T-helper 22 cell (primary cell): ENCODE results near the gene HEYL.
A peak's percentile ranks its signal among the peaks of the same experiment; 100 is the strongest.

Experiments
- DNase-seq: peaks from one replicate; pipeline ENCODE4 v3.0.0-alpha.2; 2020; ENCODE audit warnings: low read depth

The HEYL gene

DNA sequence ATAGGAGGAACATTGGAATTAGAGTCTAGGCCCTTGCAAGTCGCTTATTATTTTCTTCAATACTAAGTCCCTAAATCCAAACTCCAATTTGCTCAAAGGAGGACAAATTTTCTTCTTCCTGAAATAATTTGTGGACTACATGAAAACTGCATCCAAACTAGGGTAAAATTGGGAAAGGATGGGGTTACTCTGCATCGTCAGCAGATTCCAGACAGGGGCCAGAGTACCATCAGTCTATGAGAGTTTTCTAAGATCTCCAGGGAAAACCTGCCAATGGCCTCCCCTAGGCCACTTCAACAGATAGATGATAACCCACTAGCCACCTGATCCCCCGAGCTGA lies 508 bp downstream of the HEYL start:
- no peak for DNase-seq

DNA sequence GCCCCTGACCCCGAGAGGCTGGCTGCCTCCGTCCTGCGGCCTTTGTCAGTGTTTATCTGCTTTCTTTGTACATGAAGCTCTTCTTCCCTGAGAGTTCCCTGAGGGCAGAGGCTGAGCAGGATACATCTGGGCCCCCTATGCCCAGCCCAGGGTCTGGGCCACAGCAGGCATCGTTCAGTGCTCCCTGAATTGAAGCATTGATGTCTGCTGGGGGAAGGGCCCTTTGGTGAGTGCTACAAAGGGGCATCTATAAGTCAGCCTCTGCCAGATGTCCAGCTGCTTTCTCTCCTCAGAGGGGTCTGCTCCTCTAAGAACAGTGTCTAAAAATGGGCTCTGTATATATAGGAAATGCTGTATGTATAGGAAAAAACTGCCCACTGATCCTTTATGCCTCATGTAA lies 2.1 kb downstream of the HEYL start:
- no peak for DNase-seq

DNA sequence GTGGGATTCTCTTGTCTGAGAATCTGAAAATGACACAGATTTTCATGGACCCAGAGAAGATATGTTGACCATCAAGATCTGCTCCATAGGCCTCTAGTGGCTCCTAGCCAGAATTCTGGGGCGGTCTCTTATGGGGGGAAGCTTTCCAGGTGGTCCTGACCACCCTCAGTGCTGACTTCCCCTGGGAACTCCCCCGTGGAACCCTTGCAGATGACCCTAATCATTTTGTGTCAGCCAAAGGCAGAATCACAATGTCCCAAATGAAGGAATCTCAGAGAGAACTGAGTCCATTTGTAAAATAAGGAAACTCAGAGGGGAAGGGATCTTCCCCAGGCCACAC lies 3.6 kb downstream of the HEYL start:
- no peak for DNase-seq

DNA sequence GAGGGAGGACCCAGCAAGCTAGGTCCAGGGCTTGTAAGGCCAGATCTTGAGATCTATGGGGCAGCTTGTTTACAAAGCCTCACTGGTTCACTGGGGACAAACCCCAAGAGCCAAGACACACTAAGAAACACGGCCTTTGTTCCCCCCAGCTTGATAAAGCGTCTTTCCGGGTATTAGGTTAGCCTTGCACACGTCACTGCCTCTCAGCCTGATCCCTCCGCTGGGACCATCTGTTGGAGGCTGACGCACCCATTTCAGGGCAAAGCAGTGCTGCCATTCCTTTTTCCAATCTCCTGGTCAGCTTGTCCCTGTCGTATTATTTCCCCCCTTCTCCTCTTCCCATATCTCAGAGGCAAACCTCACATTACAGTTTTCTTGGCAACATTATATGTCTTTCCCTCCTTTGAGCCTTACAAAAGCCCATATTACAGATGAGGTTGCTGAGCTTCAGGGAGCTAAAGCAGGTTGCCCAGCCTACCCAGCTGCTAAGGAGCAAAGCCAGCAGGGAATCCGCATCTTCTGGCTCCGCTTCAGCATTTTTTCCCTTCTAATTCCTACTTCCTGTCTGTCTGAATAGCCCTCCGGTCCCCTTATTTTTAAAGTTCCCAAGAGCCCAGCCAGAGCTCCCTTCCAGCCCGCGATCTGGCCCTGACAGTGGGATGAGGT lies 4.1 kb downstream of the HEYL start:
- no peak for DNase-seq

DNA sequence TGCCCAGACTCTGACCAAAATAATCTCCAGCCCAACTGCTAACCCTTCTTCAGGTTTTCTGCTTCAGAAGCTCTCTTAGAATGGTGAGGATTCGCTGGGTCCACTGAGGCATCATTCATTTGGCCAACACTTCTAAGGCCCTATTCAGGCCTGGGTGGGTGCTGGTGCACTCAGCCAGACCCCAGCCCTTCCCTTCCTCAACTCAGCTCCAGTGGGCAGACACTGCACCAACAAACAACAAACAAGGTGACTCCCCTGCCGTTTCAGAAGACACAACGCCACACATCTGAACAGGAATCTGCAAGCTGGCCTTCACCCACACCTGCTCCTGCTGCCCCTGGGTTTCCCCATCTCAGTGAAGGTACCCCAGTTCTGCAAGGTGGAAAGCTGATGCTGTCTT lies 6.0 kb downstream of the HEYL start:
- no peak for DNase-seq

- DNase-seq, result no peak
Observed at GRCh38 chr1:39632682-39633417, 6.6 kb downstream of the HEYL start.

- DNase-seq, result no peak
Observed at GRCh38 chr1:39632323-39632681, 7.1 kb downstream of the HEYL start.

DNA sequence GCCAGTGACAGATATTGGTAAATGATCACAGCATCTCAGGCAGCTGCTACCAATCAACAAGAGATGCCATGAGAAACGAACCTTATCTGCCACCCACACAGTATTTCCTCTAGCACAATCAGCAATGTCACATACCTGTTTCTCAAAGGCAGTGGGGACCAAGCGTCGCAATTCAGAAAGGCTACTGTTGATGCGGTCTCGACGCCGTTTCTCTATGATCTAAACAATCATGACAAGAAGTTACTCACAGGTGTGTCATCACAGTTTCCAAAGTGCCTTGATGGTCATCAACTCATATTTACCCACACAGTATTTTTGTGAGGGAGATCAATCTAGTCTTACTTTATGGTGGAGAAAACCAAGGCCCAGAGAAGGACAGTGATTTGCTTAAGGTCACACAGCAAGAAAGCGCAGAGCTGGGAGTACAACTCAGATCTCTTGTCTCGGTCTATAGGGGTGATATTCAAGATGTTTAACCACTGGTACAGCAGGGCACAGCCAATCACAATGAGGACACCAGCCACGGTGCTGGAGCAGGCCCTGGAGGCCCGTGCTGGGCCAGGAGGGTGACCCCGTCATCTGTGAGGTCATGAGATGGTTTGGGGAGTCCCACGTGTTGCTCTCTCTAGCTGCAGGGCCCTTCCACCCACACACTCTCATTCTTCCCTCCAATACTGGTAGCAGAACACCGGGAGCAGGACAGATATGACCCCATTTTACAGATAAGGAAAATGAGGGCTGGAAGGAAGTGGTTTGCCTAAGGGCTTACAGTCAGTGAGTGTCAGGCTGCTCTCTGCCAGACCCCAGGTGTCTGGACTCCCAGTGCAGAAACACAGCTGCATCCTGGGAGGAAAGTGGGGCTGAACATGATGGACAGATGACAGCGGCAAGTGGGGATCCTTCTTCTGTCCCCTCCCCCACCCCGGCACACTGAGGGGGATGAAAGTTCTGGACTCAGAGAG lies 7.8 kb downstream of the HEYL start:
- DNase-seq, result no peak

DNA sequence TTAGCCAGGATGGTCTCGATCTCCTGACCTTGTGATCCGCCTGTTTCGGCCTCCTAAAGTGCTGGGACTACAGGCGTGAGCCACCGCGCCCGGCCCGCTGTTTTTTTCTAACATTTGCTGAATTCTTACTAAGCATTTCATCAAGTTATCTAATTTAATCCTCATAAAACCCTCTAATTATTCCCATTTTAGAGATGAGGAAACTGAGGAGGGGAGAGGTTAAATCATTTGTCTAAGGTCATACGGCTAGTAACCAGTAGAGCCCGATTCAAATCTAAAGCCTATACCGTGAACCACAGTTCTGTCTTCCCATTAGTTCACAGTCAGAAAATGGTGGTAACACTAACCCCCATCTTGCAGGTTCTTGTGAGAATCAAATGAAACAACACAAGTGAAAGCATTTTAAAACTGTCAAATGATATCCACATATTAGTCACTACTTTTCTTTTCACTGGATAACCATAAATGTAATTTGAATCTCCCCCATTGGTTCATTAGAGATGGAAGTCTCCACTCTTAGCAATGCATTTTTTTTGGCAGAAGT lies 10.6 kb downstream of the HEYL start:
- DNase-seq, result no peak

GRCh38 chr1:39626646-39627045 lies 12.8 kb downstream of the HEYL start:
- no peak for DNase-seq

GRCh38 chr1:39625462-39626273 lies 13.8 kb downstream of the HEYL start:
- no peak for DNase-seq

- no peak for DNase-seq
Observed at GRCh38 chr1:39625009-39625408, 14.4 kb downstream of the HEYL start.

DNA sequence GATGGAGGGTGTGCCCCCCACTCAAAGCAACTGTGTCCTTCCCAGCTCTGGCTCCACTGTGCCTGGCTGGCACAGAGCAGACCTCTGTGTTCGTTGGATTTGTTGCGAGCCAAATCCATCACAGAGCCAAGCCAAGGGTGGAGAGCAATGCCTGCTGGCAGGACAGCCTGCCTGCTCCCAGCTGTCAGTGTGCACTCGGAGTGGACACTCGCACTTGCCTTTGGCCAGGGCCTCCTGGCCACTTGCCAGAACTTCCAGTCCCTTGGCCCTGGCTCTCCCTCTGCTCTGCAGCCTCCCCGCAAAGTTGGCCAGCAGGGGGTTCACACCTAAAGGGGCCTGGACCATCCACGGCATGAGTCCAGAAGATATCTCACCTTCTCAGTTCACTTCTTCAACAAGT lies 16.4 kb downstream of the HEYL start:
- no peak for DNase-seq

- DNase-seq, result no peak
Observed at GRCh38 chr1:39622427-39622826, 17.0 kb downstream of the HEYL start.

GRCh38 chr1:39620659-39621165 lies 18.7 kb downstream of the HEYL start:
- no peak for DNase-seq

DNA sequence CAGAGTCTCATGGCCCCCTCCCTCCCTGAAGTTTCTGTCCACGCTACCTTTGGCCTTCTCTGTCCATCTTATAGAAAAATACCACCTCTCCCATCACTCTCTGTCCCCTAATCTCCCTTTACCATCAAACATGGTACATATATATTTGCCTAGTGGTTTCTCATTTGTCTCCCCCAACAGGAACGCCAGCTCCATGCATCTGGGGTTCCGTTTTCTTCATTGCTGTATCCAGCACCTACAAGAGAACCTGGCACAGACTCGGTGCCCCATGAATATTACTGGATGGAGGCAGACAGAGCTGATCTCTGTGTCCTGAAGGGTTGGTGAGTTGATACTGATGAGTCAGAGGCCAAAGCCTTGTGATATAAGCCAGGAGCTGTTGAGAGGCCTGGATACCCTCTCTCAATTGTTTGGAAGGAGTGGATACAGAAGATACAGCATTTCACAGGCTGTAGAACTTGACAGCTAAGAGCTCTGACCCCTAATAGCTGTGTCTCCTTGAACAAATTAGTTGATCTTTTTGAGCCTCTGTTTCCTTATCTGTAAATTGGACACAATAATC lies 21.9 kb downstream of the HEYL start:
- DNase-seq, result no peak

GRCh38 chr1:39615086-39615673 lies 24.3 kb downstream of the HEYL start:
- DNase-seq, result no peak

- no peak for DNase-seq
Observed at GRCh38 chr1:39614488-39614887, 25.0 kb downstream of the HEYL start.

DNA sequence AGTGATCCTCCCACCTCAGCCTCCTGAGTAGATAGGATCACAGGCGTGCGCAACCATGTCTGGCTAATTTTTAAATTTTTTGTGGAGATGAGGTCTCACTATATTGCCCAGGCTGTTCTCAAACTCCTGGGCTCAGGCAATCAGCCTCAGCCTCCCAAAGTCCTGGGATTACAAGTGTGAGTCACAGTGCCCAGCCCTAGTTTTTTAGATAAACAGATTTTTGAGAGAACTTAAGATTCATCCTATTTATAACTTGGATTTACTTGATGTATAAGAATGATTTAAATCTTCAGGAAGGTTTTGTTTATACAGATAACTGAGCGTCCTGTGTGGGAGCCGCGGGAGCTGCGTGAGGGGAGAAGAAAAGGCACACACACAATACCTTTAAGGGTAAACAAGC lies 26.2 kb downstream of the HEYL start:
- DNase-seq, result no peak

GRCh38 chr1:39609618-39610331 lies 29.7 kb downstream of the HEYL start:
- DNase-seq, result peak; percentile 20
